Measurements from ENCODE around the gene FGFR2. TPM values are rescaled to one million over a fixed set of nuclear protein-coding genes. Genes with fewer than 3 reads are reported as not detected.

The FGFR2 gene
- total and polyA plus RNA-seq, 2 donors (not counting 3 experiments of a cell fraction or from before 2014, with no cell fraction given): 0.06 TPM; not detected in 1

DNA sequence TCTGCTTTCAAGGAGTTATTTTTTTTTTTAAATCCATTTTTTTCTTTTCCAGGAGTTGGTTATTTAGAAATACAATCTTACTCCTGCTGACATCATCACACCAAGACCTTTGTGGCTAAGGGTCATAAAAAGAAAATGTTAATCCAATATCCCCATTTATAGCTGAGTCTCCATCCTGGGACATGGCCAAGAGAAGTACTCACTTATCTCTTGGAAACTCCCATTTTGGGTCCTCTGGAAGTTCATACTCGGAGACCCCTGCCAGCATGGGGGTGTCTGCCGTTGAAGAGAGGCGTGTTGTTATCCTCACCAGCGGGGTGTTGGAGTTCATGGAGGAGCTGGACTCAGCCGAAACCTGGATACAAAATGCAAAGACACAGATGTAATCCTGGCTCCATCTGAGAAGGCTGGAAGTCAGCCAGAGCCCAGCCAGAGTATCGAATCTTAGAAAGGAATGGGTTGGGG is 94.6 kb downstream of the FGFR2 start:
- no peak for FAIRE-seq
- POLR2A ChIA-PET: no interaction called here

More for the DNA sequence above, 94.6 kb downstream of the FGFR2 start:
- H3K9ac ChIP-seq (replicated peaks; ENCODE audit: extremely low read depth, insufficient read depth, low read length): no peak overlapping the region
- H2AFZ ChIP-seq (ENCODE audit: low read depth, low read length): no peak overlapping the region
- no peaks in the 10 kb centered on the region for H3K79me2 ChIP-seq (ENCODE audit: control insufficient read depth, insufficient read depth, low read length)
- intact Hi-C loops (cut with micrococcal nuclease): no loop called here
- no peaks in the 10 kb centered on the region for H3K9me1 ChIP-seq (replicated peaks; ENCODE audit: control insufficient read depth, extremely low read depth, insufficient read depth, low read length)
- H3K4me2 ChIP-seq (ENCODE audit: insufficient read depth, low read length): no peak overlapping the region
- no TSS peak for BruUV-seq (replicated peaks)
- TF ChIP-seq GATA2 (IDR thresholded peaks at IDR 0.05; ENCODE audit: insufficient read depth, insufficient read length, low read depth, low read length): no peak
- TF ChIP-seq FOS (IDR thresholded peaks at IDR 0.05; ENCODE audit: borderline replicate concordance, insufficient read depth, low read length): no peak
- TF ChIP-seq JUN (IDR thresholded peaks at IDR 0.05; ENCODE audit: borderline replicate concordance, insufficient read depth, insufficient read length, low read depth): no peak
- no peak for TF ChIP-seq MAX (IDR thresholded peaks at IDR 0.05; ENCODE audit: insufficient read depth, insufficient read length)
- no peak for TF ChIP-seq CTCF (IDR thresholded peaks at IDR 0.05; ENCODE audit: extremely low read depth in 1 of 2, insufficient read depth in 1 of 2, low read depth in 1 of 2, low read length in 2 of 2)
- no peak for TF ChIP-seq EZH2 (IDR thresholded peaks at IDR 0.05; ENCODE audit: borderline replicate concordance, low read depth, low read length, severe bottlenecking)
- TF ChIP-seq POLR2AphosphoS5 (IDR thresholded peaks at IDR 0.05; ENCODE audit: insufficient read depth, low read depth, low read length): no peak
- TF ChIP-seq POLR2A (IDR thresholded peaks at IDR 0.05; ENCODE audit: low read depth, low read length): no peak
- TF ChIP-seq MYC (IDR thresholded peaks at IDR 0.05; ENCODE audit: low read depth, low read length): no peak
- CTCF ChIA-PET: no interaction called here
- dilution Hi-C loops (cut with MboI; ENCODE audit: extremely low pct_ligation_motif_present, low sequenced_read_pairs): no loop called here
- no peaks in the 10 kb centered on the region for H3K27me3 ChIP-seq (ENCODE audit: control insufficient read depth in 2 of 2, insufficient read depth in 2 of 2, low read length in 2 of 2)
- no peaks in the 10 kb centered on the region for H3K9me3 ChIP-seq (replicated peaks; ENCODE audit: control insufficient read depth, insufficient read depth, low read length)
- no peaks in the 10 kb centered on the region for H4K20me1 ChIP-seq (replicated peaks; ENCODE audit: control insufficient read depth, extremely low read depth, insufficient read depth, low read length)
- H3K4me1 ChIP-seq (ENCODE audit: control insufficient read depth, extremely low read depth, insufficient read depth, low read length): no peaks in the 10 kb centered on the region
- H3K4me3 ChIP-seq (replicated peaks in 1 of 3; ENCODE audit: insufficient read depth in 1 of 3, low read depth in 1 of 3, low read length in 3 of 3): no peak overlapping the region
- H3K36me3 ChIP-seq (ENCODE audit: control insufficient read depth in 2 of 2, extremely low read depth in 1 of 2, insufficient read depth in 2 of 2, low read length in 2 of 2): no peaks in the 10 kb centered on the region
- H3K27ac ChIP-seq (ENCODE audit: insufficient read depth, low read depth, low read length): no peak overlapping the region
- DNase-seq (ENCODE audit: low read depth, low spot score): no peak
